ENCODE data around the gene ASPG.

The ASPG gene

DNA sequence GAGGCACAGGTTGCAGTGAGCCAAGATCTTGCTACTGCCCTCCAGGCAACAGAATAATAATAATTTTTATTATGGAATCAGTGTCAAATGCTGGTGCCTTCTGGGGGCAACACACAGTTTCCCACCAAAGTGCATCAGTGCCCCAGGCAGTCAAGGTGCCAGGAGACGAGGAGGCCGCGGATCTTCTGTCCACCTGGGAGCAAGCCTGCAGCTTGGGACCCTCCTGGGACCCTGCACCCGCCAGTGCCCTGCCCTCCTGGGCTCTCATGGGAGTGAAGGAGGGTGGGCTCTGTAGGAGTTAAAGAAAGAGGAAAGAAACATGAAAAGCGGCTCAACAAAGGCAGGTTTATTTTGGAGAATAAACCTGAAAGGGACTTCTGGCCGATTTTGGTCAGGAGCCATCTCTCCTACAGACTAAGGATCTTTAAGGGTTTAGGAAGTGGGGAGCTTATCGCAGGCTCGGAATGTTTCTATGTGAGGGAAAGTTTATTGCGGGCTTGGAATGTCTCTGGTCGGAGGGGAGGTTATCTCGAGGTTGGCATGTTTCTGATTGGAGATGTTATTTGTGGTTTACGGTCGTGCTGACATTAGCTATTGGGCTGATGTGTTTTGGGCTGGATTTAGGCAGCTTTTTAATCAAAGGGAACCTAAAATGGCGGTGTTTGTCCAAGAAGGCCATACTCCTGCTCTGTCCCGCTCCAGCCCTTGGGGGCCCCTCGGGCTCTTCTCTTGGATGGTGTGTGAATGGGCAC is 1.1 kb upstream of the ASPG start:
- DNase-seq (ENCODE audit: extremely low read depth, low read depth) = no peak
- TF ChIP-seq, protein P1, sequence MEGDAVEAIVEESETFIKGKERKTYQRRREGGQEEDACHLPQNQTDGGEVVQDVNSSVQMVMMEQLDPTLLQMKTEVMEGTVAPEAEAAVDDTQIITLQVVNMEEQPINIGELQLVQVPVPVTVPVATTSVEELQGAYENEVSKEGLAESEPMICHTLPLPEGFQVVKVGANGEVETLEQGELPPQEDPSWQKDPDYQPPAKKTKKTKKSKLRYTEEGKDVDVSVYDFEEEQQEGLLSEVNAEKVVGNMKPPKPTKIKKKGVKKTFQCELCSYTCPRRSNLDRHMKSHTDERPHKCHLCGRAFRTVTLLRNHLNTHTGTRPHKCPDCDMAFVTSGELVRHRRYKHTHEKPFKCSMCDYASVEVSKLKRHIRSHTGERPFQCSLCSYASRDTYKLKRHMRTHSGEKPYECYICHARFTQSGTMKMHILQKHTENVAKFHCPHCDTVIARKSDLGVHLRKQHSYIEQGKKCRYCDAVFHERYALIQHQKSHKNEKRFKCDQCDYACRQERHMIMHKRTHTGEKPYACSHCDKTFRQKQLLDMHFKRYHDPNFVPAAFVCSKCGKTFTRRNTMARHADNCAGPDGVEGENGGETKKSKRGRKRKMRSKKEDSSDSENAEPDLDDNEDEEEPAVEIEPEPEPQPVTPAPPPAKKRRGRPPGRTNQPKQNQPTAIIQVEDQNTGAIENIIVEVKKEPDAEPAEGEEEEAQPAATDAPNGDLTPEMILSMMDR (IDR thresholded peaks at IDR 0.05; ENCODE audit: low read depth, low read length) = no peak

DNA sequence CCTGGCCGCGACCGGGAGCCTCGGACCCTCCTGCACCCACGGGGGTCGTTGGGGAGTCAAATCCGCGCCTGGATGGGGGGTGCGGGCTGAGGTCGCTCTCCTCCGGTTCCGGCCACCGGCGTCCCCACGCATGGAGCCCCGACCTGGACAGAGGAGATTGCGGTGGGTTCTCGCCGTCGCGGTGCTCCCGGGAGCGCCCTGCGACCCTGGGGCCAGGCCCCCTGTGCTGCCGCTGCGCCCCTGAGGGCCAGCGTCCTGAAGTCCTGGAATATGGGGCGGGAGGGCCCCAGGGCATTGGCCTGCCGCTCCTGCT is 345 bp downstream of the ASPG start:
- TF ChIP-seq, protein P1 (IDR thresholded peaks at IDR 0.05; ENCODE audit: low read depth, low read length) = no peak

DNA sequence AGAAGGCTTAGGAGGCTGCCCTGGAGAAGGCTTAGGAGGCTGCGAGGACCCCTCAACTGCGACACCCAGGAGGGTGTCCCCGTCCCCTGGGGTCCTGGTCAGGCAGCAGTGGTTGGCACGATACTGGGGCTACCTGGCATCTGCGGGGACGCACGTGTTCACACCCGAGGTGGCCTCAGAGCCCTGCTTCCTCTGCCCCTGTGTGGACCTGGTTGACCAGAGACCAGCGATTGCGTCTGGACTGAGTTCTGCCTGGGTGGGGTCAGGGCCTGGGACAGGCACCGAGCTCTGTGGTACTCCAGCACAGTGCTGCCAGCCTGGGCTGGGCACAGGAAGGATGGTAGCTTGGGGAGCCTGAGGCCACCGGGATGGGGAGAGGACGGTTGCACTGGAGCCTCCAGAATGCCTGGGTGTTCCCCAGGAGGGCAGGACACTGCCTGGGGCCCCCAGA is 735 bp downstream of the ASPG start:
- no peak for DNase-seq (ENCODE audit: extremely low read depth, low read depth)
- TF ChIP-seq, protein P1 (IDR thresholded peaks at IDR 0.05; ENCODE audit: low read depth, low read length) = no peak

More for the DNA sequence above, 345 bp downstream of the ASPG start:
- no peak for DNase-seq (ENCODE audit: extremely low read depth, low read depth)

DNA sequence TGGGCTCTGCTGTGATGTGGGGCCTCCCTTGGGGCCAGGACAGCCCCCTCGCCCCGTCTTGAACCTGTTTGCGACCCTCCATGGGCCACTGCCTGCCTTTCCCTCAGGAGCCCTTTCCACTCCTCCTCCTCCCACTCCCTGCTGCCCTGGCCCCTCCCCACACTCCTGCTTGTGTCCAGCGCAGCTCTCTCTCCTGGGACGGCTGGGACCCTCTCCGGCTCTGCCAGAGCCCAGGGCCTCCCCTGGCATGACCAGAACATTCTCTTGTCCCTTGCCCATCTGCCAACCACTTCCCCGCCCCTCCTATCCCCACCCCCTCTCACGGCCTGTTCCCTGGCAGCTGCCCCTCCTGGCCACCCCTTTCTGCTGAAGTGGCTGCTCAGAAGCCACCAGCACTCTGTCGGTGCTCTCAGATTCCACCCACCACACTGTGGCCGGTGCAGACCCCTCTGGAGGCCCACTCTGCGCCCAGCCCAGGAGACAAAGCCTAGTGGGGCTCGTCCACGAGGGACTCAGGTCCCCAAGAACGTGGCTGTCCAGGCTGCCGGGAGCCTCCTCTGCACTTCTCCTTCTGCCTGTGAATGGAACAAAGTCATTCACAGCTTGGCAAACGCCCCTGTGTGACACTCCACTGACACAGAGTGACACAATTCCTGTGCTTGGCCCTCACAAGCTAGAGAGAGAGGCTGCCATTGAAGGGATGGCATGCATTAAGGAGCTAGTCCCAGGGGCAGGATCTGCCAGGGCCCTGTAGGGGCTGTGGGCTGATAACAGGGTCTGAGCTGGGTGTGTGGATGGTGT is 1.4 kb downstream of the ASPG start:
- TF ChIP-seq, protein P1 (IDR thresholded peaks at IDR 0.05; ENCODE audit: low read depth, low read length) = no peak
- no peak for DNase-seq (ENCODE audit: extremely low read depth, low read depth)

DNA sequence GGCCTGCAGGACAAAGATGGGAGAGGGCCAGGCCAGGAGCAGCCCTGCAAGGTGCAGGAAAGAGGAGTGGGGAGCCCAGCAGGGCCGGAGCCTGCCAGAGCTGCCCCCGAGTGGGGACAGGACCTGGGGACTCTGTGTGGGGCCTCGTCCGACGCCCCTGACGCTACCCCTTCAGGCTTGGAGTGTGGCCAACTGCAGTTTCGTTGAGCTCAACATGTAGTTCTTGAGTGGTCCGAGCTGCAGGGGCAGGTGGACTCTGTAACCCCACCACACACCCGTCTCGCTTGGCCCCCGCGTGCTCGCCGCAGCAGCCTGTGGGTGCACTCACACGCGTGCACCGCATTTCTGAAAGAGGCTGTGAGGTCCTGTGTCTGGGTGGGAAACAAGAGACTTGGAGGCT is 2.0 kb downstream of the ASPG start:
- TF ChIP-seq, protein P1 (IDR thresholded peaks at IDR 0.05; ENCODE audit: low read depth, low read length) = no peak
- DNase-seq (ENCODE audit: extremely low read depth, low read depth) = no peak

DNA sequence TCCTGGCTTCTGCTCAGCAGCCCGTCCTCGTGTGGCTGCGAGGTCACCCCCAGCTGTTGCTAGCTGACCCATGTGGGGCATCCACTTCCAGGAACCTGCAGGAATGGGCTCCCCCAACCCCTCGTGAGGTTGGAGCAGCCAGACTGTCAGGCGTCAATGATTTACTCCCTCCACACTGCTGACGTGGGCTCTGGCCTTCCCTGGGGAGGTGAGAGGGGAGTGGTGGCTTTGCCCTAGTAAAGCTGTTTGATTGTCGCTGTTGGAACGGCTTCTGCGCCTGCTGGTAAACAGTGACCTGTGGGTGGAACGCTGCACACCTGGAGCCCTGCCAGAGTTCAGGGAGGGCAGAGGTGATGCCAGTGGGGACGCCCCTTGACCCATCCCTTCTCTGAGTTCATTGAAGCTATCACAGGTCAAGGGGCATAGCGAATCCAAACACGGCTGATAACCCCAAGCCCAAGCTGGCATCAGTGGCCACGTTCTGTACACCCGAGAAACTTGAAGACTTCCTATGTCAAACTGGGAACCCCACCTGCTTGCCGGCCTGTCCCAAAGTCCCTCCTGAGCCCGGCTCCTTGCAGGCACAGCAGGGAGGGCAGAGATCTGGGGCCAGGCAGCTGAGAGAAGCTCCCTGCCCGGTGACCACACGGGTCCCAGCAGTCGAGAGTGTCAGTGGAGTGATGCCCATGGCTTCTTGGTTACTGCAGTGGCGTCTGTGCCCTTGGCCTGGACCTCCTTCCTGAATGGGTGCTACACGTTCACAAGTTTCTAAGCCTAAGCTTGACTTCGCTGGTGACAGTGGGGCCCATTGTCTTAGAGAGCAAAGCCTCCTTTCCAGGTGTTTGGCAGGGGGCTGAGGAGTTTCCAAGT is 2.7 kb downstream of the ASPG start:
- TF ChIP-seq, protein P1 (IDR thresholded peaks at IDR 0.05; ENCODE audit: low read depth, low read length) = no peak
- no peak for DNase-seq (ENCODE audit: extremely low read depth, low read depth)

Measured in AG09319 (cell line).